ENCODE data around the gene ANKRD42.
A peak's percentile ranks its signal among the peaks of the same experiment; 100 is the strongest.

ANKRD42 gene

GRCh38 chr11:83191491-83191890 lies 2.0 kb upstream of the ANKRD42 start:
- no peak for DNase-seq (ENCODE audit: extremely low spot score)
- TF ChIP-seq CTCF (IDR thresholded peaks at IDR 0.05; ENCODE audit: control extremely low read depth, extremely low read depth, low read depth, missing control alignments), result no peak
- CTCF ChIA-PET, result no interaction called here
- POLR2A ChIA-PET, result no interaction called here

GRCh38 chr11:83191986-83192385 lies 1.5 kb upstream of the ANKRD42 start:
- TF ChIP-seq CTCF (IDR thresholded peaks at IDR 0.05; ENCODE audit: control extremely low read depth, extremely low read depth, low read depth, missing control alignments), result no peak
- ChIA-PET POLR2A (no interaction called here), CTCF (no interaction called here)
- DNase-seq (ENCODE audit: extremely low spot score), result no peak

- TF ChIP-seq CTCF (IDR thresholded peaks at IDR 0.05; ENCODE audit: control extremely low read depth, extremely low read depth, low read depth, missing control alignments), result no peak
- CTCF ChIA-PET, result no interaction called here
Measured at GRCh38 chr11:83192606-83193245, 786 bp upstream of the ANKRD42 start.

GRCh38 chr11:83194281-83195142 lies 1.0 kb downstream of the ANKRD42 start:
- ChIA-PET POLR2A (no interaction called here), CTCF (interaction anchor here (1.0 to 1.5 kb wide), 4 partner anchors 9 to 290 kb away, joined by 3 read pairs; no protein-coding TSS in a partner anchor)
- no peak for TF ChIP-seq CTCF (IDR thresholded peaks at IDR 0.05; ENCODE audit: control extremely low read depth, extremely low read depth, low read depth, missing control alignments)
- DNase-seq (ENCODE audit: extremely low spot score), result peak; percentile 65

More at GRCh38 chr11:83192606-83193245, 786 bp upstream of the ANKRD42 start:
- no peak for DNase-seq (ENCODE audit: extremely low spot score)
- POLR2A ChIA-PET, result interaction anchor here (1.0 kb wide), 1 partner anchor 292 kb away, joined by 6 read pairs; the partner anchor contains the start of gene PRCP

- POLR2A ChIA-PET, result no interaction called here
- CTCF ChIA-PET, result interaction anchor here (1.0 to 1.5 kb wide), 3 partner anchors 55 to 291 kb away, joined by 3 read pairs; no protein-coding TSS in a partner anchor
- DNase-seq (ENCODE audit: extremely low spot score), result no peak
- TF ChIP-seq CTCF (IDR thresholded peaks at IDR 0.05; ENCODE audit: control extremely low read depth, extremely low read depth, low read depth, missing control alignments), result no peak
Measured at GRCh38 chr11:83195143-83195466, 1.6 kb downstream of the ANKRD42 start.

GRCh38 chr11:83195649-83196048 lies 2.1 kb downstream of the ANKRD42 start:
- DNase-seq (ENCODE audit: extremely low spot score), result no peak
- CTCF ChIA-PET, result interaction anchor here (1.4 to 1.5 kb wide), 2 partner anchors 55 to 88 kb away, joined by 3 read pairs; no protein-coding TSS in a partner anchor
- TF ChIP-seq CTCF (IDR thresholded peaks at IDR 0.05; ENCODE audit: control extremely low read depth, extremely low read depth, low read depth, missing control alignments), result no peak
- POLR2A ChIA-PET, result no interaction called here
